IPS-20b (cell line): Measurements from ENCODE around the gene VPS41.

ENCODE experiments used
- H3K27ac ChIP-seq: one replicate; pipeline ENCODE4 v1.5.1; 2013; ENCODE audit warnings: low read length
- H3K27me3 ChIP-seq: 2 replicates; pipeline ENCODE4 v1.6.1; 2013; ENCODE audit warnings: mild to moderate bottlenecking, low read length, inconsistent platforms; ENCODE audit not compliant: insufficient read depth
- H3K36me3 ChIP-seq: 2 replicates; pipeline ENCODE4 v1.6.1; 2013; ENCODE audit warnings: low read depth, mild to moderate bottlenecking, inconsistent platforms, low read length, moderate library complexity; ENCODE audit not compliant: insufficient read depth
- H3K4me1 ChIP-seq: 2 replicates; pipeline ENCODE4 v1.6.1; 2013; ENCODE audit warnings: mild to moderate bottlenecking, control low read depth, inconsistent platforms, low read length, moderate library complexity; ENCODE audit not compliant: insufficient read depth
- H3K4me3 ChIP-seq: 2 replicates; pipeline ENCODE4 v1.5.1; 2013; ENCODE audit warnings: mild to moderate bottlenecking, low read length, inconsistent platforms
- H3K9ac ChIP-seq: 2 replicates; pipeline ENCODE4 v1.6.1; 2013; ENCODE audit warnings: low read depth, mild to moderate bottlenecking, inconsistent platforms, low read length, moderate library complexity
- H3K9me3 ChIP-seq: 2 replicates; pipeline ENCODE4 v1.6.1; 2013; ENCODE audit warnings: mild to moderate bottlenecking, low read depth, low read length, inconsistent platforms; ENCODE audit not compliant: insufficient read depth

The VPS41 gene

DNA sequence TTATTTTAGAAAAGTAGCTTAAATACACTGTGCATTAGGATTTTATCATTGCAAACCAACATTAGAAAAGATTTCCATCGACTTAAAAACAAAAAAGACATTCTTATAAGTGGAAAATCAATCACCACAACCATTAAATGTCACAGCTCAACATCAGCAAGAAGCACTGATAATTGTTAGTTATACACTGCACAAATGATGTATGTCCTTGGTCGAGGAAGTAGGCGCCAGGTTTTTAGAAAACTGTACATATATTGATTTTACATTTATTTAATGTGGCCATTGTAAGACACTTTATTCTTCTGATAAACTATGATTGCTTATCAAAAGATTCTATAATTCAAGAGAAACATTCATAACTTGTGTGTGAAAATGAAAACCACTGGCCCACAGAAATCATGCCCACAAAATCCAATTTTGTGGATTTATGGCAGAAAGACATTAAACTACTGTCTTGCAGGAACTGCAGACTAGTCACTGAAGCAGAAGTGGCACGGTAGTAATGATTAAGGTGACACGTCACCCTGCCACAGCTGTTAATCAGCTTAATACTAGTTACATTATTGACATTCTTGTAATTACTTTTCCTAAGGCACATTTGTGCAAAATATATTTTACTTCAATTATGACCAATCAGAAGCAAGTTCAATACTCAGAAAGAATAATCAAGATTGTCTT is 79.4 kb downstream of the VPS41 start:
- Histone ChIP-seq H3K9ac (no peak overlapping the region), H3K27ac (no peak overlapping the region), H3K4me1 (peaks cover 9% of the 10 kb centered on the region), H3K4me3 (no peak overlapping the region), H3K9me3 (no peaks in the 10 kb centered on the region), H3K36me3 (peaks cover 3% of the 10 kb centered on the region; the same call in 1 of the 2 replicates), H3K27me3 (no peaks in the 10 kb centered on the region)

DNA sequence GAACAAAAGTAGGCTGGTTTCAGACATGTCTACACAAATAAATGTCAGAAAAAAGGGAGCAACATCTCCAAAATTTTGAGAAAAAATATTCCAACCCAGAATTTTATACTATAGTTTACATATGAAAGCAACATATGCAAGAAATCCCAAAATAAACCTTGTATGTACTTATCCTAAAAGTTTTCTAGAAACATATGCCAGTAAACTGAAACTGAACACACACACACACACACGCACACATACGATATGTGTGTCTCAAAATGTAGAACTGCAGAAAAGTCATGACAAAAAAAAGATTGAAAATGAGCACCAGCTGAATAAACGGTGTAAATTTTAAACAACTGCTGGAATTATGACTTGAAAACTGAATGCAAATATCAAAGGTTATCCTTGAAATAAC is 81.0 kb downstream of the VPS41 start:
- Histone ChIP-seq H3K9ac (no peak overlapping the region), H3K27ac (no peak overlapping the region)

GRCh38 chr7:38825721-38826440 is 83.1 kb downstream of the VPS41 start:
- Histone ChIP-seq H3K9ac (no peak overlapping the region), H3K9me3 (no peaks in the 10 kb centered on the region), H3K4me1 (no peaks in the 10 kb centered on the region; the same call in 1 of the 2 replicates), H3K36me3 (peaks cover 3% of the 10 kb centered on the region; the same call in 1 of the 2 replicates), H3K27me3 (no peaks in the 10 kb centered on the region), H3K4me3 (no peak overlapping the region), H3K27ac (no peak overlapping the region)

More for the DNA sequence above, 81.0 kb downstream of the VPS41 start:
- no peak overlapping the region for H3K4me3 ChIP-seq
- H3K9me3 ChIP-seq, result no peaks in the 10 kb centered on the region
- H3K36me3 ChIP-seq, result peaks cover 3% of the 10 kb centered on the region; the same call in 1 of the 2 replicates
- H3K27me3 ChIP-seq, result no peaks in the 10 kb centered on the region
- peaks cover 5% of the 10 kb centered on the region for H3K4me1 ChIP-seq

DNA sequence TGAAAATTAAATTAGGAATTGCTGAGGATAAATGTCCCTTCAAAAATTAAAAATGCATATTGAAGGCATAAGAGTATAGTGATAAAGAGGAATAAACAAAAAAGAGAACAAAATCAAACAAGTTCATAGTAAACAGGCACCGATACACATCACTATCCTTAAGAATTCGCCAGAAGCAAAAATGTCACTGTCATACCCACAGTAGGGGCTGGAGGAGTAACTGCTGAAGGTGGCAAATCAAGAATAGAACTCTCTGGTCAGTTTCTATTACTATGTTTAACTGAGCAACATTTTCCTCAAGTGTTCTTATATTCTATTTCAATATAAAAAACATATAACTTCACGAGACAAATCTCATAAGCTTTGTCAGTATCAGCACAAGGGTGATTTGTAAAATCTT is 84.0 kb downstream of the VPS41 start:
- Histone ChIP-seq H3K9me3 (no peaks in the 10 kb centered on the region), H3K9ac (no peak overlapping the region), H3K36me3 (peaks cover 1% of the 10 kb centered on the region; the same call in 1 of the 2 replicates), H3K27ac (no peak overlapping the region), H3K27me3 (no peaks in the 10 kb centered on the region), H3K4me1 (no peaks in the 10 kb centered on the region), H3K4me3 (no peak overlapping the region)

GRCh38 chr7:38822549-38822948 is 86.4 kb downstream of the VPS41 start:
- no peak overlapping the region for H3K27ac ChIP-seq

GRCh38 chr7:38820571-38820970 is 88.4 kb downstream of the VPS41 start:
- Histone ChIP-seq H3K36me3 (peaks cover 10% of the 10 kb centered on the region), H3K9me3 (no peaks in the 10 kb centered on the region), H3K27me3 (no peaks in the 10 kb centered on the region), H3K9ac (no peak overlapping the region), H3K4me1 (no peaks in the 10 kb centered on the region), H3K4me3 (no peak overlapping the region), H3K27ac (no peak overlapping the region)

More at GRCh38 chr7:38822549-38822948, 86.4 kb downstream of the VPS41 start:
- H3K36me3 ChIP-seq, result peaks cover 2% of the 10 kb centered on the region; the same call in 1 of the 2 replicates
- no peak overlapping the region for H3K4me3 ChIP-seq
- H3K9ac ChIP-seq, result no peak overlapping the region
- no peaks in the 10 kb centered on the region for H3K9me3 ChIP-seq
- H3K4me1 ChIP-seq, result no peaks in the 10 kb centered on the region
- no peaks in the 10 kb centered on the region for H3K27me3 ChIP-seq

DNA sequence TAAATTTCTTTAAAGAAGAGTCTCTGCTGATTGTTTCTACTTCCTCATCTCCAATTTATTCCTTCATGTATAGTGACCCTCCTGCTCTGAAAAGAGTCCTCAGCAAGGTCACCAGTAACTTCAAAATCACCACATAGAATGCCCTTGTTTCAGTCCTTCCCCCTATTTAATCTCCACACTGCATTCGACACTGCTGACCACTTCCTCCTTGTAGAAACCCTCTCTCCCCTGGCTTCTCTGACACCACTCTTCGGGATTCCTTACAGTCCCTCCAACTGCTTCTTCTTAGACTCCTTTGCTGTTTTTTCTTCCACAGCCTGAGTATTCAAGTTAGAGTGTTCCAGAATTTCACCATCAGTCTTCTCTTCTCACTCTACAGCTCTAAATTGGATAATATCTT is 89.5 kb downstream of the VPS41 start:
- H3K27me3 ChIP-seq, result no peaks in the 10 kb centered on the region

GRCh38 chr7:38817526-38817925 is 91.5 kb downstream of the VPS41 start:
- Histone ChIP-seq H3K27ac (no peak overlapping the region), H3K9me3 (no peaks in the 10 kb centered on the region), H3K4me1 (no peaks in the 10 kb centered on the region), H3K27me3 (no peaks in the 10 kb centered on the region), H3K9ac (no peak overlapping the region), H3K36me3 (peaks cover 10% of the 10 kb centered on the region), H3K4me3 (no peak overlapping the region)

More for the DNA sequence above, 89.5 kb downstream of the VPS41 start:
- no peaks in the 10 kb centered on the region for H3K4me1 ChIP-seq
- H3K4me3 ChIP-seq, result no peak overlapping the region
- H3K27ac ChIP-seq, result no peak overlapping the region
- no peak overlapping the region for H3K9ac ChIP-seq
- no peaks in the 10 kb centered on the region for H3K9me3 ChIP-seq
- H3K36me3 ChIP-seq, result peaks cover 10% of the 10 kb centered on the region

- no peak overlapping the region for H3K9ac ChIP-seq
- no peak overlapping the region for H3K4me3 ChIP-seq
- H3K9me3 ChIP-seq, result no peaks in the 10 kb centered on the region
- H3K36me3 ChIP-seq, result peaks cover 10% of the 10 kb centered on the region
- no peaks in the 10 kb centered on the region for H3K27me3 ChIP-seq
- H3K4me1 ChIP-seq, result no peaks in the 10 kb centered on the region
- H3K27ac ChIP-seq, result no peak overlapping the region
Measured at GRCh38 chr7:38813768-38814167, 95.2 kb downstream of the VPS41 start.

- Histone ChIP-seq H3K4me1 (no peaks in the 10 kb centered on the region), H3K9ac (no peak overlapping the region), H3K9me3 (no peaks in the 10 kb centered on the region), H3K4me3 (no peak overlapping the region), H3K27me3 (no peaks in the 10 kb centered on the region), H3K27ac (no peak overlapping the region), H3K36me3 (no peaks in the 10 kb centered on the region)
Measured at GRCh38 chr7:38806912-38807311, 102.1 kb downstream of the VPS41 start.

- no peaks in the 10 kb centered on the region for H3K36me3 ChIP-seq
- peaks cover 22% of the 10 kb centered on the region for H3K4me1 ChIP-seq
- no peaks in the 10 kb centered on the region for H3K9me3 ChIP-seq
- H3K27me3 ChIP-seq, result no peaks in the 10 kb centered on the region
- no peak overlapping the region for H3K4me3 ChIP-seq
- H3K27ac ChIP-seq, result no peak overlapping the region
- H3K9ac ChIP-seq, result no peak overlapping the region
Measured at GRCh38 chr7:38801786-38802185, 107.2 kb downstream of the VPS41 start.
